Ureter (tissue), 1 donor: ENCODE measurements around the gene UNC13B. TPM values are rescaled to one million over a fixed set of nuclear protein-coding genes. Genes with fewer than 3 reads are reported as not detected.
A peak's percentile ranks its signal among the peaks of the same experiment; 100 is the strongest.
"Not testable (repeated sequence)": the region's sequence is repeated elsewhere in the genome, so short reads cannot be mapped to it uniquely, and the experiment has no call there.

Experiments used
- DNase-seq: peaks from one replicate; pipeline ENCODE4 v3.0.0-alpha.2; 2020; ENCODE audit warnings: low spot score
- total RNA-seq: library from RNA; stranded (reverse); gene quantifications from one replicate; pipeline ENCODE4 v1.2.4, GENCODE V29; 2023
- donor health status: DM: yes; HTN: yes; CAD: no.

Gene UNC13B
- total RNA-seq, 1 donor from 2014 or later, result 49.5 TPM

DNA sequence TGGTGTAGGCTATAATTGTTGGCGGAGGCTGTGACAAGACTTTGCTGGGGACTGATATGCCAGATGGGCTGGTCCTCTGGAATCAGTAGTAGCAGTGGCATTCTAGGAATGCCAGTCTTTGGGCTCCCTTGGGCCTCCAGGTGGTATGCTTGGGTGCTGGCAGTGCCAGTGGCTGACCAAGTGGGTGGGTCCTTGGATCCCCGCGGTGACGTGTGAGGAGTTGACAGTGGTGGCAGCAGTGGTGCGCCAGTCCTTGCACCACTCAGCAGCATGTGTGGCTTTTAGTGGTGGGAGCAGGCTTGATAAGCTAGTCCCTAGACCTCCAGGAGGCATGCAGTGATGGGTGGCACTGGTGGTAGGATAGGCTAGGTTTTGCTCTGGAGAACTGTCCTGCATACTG lies 63.9 kb downstream of the UNC13B start:
- no peak for DNase-seq

DNA sequence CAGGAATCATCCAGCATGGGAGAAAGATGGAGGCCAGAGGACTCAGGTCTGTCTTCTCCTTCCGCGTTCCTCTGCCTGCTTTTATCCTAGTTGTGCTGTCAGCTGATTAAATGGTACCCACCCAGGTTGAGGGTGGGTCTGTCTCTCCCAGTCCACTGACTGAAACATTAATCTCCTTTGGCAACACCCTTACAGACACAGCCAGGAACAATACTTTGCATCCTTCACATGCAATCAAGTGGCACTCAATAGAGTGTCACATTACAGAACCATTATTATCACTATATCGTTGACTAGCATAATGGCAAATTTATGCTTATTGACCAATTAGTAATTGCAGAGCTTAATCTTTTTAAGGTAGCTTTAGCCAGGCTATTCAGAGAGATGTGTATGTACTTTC lies 64.8 kb downstream of the UNC13B start:
- no peak for DNase-seq

DNA sequence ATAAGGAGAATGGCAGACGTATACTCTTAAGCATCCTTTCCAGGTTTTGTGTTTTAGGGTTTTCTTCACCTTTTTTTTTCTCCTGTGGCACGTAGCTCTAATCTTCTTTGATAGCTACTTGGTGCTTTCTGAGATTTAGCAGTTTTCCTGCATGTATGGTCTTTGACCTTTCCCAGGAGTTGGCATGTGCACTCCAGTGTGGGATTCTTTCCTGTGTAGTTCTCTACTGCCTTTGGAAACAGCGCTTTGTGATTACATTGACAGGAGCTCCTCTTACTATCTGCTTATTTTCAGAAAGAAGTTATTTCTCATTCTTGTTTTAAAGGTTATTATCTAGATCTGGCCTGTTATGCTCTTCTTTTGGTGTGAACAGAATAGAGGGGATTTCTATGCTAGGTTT lies 65.5 kb downstream of the UNC13B start:
- DNase-seq, result no peak

DNA sequence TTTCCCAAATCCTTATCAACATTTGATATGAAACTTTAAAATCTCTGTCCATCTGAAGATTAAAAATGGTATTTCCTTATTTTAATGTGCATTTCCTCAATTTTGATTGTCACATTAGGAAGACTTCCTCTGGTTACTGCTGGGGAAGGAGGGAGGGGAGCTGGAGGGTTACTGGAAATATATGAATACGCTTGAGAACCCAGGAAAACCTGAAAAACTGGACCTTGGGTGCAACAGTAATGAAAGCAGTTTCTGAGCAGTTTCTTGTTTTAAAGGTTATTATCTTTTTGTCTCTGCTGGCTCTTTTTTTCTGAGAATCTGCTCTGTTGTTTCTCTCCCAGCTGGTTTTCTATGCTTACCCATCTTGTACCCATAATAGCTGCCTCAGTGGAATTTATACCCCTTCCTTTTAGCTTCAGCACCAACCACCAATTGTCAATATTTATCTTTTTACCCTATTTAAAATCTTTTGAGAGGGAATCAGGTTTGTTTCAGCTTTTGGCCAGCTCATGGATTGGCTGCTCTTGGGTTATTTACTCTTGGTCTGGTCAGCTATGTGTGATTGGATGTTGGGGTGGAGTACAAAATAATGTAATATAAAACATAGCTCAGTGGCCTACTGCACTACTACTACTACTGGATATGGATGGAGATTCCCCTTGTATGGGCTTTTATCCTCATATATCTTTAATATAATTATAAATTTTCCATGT lies 67.4 kb downstream of the UNC13B start:
- peak; percentile 47 for DNase-seq

DNA sequence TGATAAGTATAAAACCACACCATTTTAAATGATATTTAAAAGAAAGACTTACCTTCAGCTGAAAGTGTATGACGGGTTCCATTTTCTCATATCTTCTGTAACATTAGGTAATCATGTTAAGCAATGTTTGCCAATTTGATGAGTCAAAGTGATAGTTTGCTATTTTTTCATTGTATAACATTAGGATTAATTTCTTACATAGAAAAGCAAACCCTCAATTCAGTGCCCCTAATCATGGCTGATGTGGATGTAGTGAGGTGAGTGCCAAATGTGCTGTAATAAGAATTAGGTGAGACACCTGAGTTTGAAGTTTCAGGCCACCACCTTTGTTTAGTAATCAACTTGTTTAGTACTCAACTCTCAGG lies 68.0 kb downstream of the UNC13B start:
- DNase-seq, result no peak

DNA sequence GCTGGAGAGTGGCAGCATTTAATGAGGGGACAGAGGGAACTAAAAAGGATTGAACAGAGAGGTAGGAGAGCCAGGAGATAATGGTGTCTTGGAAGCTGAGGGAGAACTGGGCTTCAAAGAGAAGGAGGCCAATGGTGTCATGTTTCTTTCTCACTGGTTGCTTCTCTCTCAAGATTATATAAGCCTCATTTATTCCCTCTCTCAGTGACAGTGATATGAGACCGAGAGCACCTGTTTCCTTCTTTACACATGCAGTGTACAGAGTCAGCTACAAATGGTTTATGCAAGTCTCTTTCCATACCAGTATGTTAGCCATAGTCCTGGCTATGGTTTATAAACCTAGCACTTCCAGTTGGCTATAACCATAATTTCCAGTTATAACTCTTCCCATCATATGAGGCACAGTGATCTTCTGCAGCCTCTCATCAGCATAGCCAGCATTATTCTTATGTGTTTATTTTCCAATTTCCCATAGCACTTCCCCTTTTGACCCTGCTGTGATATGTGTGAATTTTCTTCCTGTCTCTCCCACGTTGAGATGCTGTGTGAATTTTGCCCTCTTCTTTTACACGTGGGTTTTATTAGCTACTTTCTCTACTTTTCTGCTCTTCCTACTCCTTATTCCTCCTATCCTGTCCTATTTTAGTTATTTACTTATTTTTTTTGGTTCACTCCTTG lies 71.2 kb downstream of the UNC13B start:
- no peak for DNase-seq

DNA sequence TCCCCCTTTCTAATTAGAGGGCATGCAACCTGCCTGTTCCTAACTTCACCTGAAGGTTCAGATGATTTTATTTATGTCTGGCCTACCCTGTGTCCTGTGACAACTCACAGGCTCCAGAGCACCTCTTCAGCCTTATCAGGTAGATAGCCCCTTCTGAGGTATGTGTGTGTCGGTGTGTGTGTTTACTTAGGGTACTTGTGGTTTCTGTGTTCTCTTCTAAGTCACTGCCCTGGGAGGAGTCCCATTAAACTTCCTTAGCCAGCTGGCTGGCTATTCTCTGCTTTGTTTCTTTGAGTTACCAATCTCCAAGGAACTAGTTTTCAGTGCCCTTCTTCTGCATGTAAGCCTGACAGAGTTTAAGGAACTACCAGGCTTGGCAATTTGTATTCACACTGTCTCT lies 74.9 kb downstream of the UNC13B start:
- DNase-seq, result no peak

DNA sequence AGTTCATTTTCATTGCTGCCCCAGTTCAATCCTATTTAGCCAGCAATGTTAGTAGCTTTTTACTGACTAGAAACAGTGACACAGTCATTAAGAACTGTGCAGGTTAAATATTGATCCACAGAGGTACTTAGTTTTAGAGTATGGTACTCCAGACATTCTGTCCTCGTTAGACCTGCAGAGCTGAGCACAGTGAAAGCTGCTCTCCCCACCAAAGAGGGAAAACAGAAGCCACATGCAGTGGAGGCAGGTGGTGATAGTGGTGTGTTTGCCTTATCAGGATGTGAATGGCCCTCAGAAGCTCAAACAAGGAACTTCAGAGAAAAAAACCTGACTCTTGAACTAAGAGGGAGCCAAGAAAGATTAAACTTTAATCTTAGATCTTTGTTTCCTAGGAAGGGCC lies 75.5 kb downstream of the UNC13B start:
- DNase-seq, result no peak

DNA sequence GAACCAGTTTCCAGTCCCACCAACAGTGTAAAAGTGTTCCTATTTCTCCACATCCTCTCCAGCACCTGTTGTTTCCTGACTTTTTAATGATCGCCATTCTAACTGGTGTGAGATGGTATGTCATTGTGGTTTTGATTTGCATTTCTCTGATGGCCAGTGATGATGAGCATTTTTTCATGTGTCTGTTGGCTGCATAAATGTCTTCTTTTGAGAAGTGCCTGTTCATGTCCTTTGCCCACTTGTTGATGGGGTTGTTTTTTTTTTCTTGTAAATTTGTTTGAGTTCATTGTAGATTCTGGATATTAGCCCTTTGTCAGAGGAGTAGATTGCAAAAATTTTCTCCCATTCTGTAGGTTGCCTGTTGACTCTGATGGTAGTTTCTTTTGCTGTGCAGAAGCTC lies 84.1 kb downstream of the UNC13B start:
- not testable (repeated sequence) for DNase-seq

DNA sequence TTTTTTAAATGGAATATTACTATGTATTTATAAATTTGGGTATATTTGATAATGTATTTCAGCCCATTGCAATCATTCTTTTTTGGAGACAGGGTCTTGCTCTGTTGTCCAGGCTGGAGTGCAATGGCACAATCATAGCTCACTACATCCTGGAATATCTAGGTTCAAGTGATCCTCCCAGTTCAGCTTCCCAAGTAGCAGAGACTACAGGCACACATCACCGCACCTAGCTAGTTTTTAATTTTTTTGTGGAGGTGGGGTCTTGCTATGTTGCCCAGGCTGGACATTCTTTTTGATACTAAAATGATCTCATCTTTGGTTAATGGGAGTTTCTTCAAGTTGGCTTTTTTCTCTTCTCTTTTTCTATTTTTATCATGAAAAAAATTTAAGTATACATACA lies 91.3 kb downstream of the UNC13B start:
- no peak for DNase-seq

DNA sequence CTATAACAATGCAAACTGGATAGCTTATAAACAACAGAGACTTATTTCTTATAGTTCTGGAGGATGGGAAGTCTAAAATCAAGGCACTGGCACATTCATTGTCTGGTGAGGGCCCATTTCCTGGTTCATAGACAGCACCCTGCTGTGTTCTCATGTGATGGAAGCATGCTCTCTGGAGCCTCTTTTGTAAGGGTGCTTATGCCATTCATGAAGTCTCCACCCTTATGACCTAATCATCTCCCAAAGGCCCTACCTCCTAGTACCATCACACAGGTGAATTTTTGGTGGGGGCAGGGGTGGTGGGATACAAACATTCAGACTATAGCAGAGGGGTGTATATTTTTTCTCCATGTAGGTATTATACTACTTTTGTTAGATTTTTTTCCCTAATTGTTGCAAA lies 92.4 kb downstream of the UNC13B start:
- no peak for DNase-seq

DNA sequence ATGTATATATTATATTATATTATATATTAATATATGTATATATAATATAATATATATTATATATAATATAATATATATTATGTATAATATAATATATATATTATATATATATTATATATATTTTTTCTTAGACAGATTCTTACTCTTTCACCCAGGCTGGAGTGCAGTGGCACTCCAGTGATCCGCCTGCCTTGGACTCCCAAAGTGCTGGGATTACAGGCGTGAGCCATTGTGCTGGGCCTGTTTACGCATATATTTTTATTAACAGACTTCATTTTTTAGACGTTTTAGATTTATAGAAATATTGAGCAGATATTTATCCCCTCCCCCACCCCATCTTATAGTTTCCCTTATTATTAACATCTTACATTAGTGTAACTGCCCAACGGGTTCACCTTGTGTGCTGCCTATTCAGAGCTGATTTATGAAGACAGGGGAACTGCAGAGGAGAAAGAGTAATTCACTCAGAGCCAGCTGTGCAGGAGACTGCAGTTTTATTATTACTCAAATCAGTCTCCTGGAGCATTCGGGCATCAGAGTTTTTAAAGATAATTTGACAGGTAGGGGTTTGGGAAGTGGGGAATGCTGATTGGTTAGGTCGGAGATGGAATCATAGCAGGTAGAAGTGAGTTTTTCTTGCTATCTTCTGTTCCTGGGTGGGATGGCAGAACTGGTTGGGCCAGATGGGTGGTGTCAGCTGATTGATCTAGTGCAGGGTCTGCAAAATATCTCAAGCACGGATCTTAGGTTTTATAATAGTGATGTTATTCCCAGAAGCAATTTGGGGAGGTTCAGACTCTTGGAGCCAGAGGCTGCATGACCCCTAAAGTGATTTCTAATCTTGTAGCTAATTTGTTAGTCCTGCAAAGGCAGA lies 93.4 kb downstream of the UNC13B start:
- no peak for DNase-seq

DNA sequence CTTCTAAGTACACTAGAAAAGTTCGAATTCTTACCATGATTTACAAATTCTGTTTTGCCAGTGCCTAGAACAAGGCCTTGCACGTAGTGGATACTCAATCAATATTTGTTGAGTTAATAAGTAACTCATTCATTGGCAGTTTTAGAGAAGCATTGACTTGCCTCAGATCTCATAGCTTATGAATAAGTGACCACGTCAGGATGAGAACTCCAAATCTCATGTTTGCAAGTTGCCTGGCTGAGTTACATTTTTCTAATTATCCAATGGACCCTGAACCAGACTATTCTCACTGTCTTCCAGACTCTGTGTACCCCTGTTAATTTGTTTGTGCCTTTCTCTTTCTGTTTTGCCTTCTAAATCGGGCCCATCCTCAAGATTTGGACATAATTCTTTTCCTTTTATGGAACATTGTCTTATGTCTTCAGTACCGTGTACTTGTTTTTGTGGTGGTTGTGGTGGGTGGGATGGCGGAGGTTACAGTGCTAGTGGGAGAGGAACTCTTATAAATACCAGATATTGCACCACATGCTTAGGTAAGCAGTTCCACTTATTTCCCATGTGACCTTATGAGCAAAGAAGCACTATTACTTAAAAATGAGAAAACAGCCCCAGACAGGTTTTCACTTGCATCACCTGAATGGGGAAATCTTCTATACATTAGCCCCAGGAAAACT lies 96.3 kb downstream of the UNC13B start:
- DNase-seq, result no peak

DNA sequence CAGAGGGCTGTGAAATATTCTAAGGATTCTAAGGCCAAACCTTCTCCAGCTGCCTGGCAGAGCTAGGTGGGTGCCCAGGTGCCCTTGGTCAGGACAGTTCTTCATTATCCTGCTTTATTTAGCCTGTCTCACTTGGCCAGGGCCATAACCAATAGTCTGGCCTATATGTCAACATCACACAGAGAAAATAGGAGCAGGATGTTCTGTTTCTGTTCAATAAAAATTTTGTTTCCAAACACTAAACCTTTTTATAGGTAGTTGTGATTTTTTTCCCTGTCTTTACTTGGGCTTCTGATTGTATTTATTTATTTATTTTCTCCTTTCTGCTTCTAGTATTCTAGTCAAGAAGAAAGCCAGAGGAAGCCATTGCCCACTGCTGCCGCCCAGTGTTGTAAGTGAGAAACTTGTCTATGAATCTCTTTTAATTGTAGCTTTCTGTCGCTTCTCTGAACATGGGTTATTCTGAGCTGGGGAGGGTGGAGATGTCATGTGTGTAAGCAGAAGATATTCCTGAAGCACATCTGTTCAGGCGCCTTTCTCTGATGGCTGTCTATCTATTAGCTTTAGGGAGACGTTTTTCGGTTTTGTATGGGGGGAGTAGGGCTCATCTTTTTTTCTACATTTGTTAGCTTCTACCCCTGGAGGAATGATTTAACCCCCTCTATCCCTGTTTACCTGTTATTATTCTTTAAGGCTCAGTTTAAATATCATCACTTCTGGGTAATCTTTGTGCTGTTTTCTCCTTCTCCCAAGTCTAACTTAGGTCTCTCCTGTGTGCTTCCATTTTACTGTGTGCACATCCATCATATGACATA lies 97.1 kb downstream of the UNC13B start:
- peak; percentile 68 for DNase-seq

DNA sequence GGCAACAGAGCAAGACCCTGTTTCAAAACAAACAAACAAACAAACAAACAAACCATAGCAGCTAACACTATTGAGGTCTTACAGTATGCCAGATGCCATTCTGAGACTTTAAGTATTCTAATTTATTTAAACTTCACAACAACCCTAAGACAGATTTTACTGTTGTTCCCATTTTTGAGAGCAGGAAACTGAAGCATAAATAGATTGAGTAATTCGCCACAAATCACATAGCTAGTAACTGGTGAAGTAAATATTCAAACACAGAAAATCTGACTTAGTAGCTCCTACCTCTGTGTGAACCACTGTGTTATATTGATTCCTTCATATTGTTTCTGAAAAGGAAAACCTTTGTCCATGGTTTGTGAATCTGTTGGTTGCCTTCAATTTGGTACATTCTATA lies 98.4 kb downstream of the UNC13B start:
- no peak for DNase-seq

DNA sequence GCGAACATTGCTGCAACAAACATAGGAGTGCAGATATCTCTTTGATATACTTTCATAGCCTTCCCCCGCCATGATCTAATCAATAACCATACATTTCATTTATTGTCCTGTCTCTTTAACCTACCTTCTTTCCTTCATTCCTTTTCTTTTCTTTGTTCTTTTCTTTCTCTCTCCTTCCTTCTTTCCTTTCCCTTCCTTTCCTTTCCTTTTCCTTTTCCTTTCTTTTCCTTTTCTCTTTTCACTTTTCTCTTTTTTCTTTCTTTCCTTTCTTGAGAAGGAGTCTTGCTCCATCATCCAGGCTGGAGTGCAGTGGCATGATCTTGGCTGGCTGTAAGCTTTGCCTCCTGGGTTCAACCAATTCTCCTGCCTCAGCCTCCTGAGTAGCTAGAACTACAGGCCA lies 100.3 kb downstream of the UNC13B start:
- no peak for DNase-seq

DNA sequence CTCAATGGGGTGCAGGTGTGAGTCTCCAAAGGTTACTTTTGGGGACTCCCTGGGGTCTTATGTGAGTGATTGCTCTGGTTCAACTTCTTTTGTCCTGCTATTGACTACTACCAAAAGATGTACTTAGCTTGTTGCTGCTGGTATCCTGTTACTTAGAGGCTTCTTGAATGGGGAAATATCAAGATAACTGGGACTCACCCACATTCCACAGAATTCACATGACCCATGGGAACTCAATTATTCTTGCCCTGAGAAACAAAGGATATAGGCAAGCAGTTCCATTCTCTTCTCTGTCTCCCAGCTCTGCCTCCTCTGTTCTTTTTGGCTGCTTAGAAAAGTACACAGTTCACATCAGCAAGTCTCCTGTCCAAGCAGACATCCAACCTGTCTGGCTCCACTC lies 105.9 kb downstream of the UNC13B start:
- no peak for DNase-seq

DNA sequence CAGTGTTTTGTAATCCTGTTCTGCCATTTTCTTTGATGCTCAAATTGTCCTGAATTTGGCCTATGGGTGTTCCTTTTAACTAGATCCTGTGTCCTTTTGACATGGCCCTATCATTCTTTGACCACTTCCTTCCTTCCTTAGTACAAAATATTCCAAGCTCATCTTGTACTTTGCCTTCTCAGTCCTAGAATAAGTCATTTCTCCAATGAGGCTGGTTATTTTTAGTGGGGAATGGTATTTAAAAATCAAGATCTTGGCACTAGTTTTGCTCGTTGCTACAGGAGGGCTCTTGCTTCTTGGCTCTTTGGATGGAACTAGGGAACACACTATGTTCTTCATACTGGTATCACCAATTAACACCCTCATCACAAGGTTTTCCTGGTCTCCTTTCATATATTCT lies 108.1 kb downstream of the UNC13B start:
- DNase-seq, result no peak

DNA sequence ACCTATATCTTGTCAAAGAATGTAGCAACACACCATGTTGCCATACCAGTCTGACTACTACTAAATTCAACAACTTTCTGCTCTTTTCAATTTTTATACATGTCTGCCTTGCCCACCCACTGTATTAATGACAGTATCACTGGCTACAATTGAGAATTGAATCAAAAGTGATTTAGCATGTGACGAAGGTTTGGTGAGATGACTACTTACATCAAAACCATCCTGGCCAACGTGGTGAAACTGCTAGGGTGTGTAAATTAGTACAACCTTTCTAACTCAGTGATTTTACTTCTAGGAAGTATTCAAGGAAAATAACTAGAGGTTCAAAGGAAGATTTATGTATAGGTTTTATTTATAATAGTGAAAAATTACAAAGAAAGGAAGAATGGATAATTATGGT lies 109.8 kb downstream of the UNC13B start:
- no peak for DNase-seq

DNA sequence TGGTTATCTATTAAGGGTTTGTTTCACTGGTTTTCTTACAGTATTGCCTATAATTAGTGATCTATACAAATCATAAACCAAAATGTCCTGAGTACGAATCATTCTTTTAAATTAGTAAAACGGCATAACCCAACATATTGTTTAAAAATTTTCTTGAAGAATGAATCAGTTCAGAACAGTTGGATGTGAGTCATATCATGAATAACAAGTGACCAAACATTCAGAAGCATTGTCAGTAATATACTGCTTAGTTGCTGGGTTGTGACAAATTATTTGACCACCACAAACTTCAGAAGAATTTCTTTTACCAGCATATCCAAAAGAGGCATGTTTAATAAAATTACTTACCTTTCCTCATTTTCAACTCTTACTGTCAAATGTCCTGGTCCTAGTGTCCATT lies 111.2 kb downstream of the UNC13B start:
- no peak for DNase-seq

DNA sequence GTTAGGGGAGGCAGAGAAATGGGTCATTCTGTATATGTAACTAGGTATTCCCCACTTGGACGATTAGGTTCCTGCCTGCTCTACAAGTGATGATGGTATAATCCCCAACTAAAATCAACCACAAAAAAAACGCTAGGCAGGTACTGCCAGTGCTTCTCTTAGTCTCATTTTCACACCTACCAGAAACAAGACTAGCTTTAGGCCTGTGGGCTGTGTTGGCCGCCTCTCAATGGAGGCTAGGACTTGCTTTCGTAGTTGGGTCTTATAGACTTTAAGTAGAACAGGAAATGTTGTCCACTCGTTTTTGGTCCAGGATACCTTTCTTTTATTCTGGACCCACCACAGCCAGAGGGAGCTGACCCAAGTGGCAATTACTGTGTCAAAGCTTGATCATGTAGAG lies 111.8 kb downstream of the UNC13B start:
- DNase-seq, result no peak
